ENCODE results near the gene NPAS3.

The NPAS3 gene

GRCh38 chr14:33851366-33851765, 912.7 kb downstream of the NPAS3 start:
- Histone ChIP-seq H3K4me3 (ENCODE audit: low read length) (no peak overlapping the region), H3K9ac (ENCODE audit: low read length) (no peak overlapping the region)

DNA sequence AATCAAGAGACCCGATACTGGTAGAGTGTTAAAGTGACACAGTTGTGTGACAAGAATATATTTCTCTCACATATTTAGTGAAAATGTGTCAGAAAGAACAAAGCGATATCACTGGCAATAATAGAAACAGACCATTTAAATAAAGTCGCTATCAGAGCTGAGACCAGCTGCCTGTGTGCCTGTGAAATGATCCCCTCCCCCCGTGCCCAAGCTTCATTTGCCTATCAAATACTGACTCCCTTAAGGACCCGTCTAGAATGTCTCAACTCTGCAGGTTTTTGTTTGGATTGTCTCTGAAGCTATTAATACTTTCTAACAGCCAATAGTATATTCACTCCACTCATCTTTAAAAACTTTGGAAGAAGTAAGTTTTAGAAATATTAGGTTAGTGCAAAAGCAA, 913.3 kb downstream of the NPAS3 start:
- Histone ChIP-seq H3K27ac (ENCODE audit: low read length) (no peak overlapping the region), H3K27me3 (ENCODE audit: control insufficient read depth, insufficient read depth, low read length) (no peaks in the 10 kb centered on the region), H3K4me3 (ENCODE audit: low read length) (no peak overlapping the region), H3K36me3 (ENCODE audit: control insufficient read depth, low read depth, low read length) (no peaks in the 10 kb centered on the region), H3K4me1 (ENCODE audit: control insufficient read depth, low read depth, low read length) (peaks cover 21% of the 10 kb centered on the region), H3K9ac (ENCODE audit: low read length) (no peak overlapping the region), H3K9me3 (ENCODE audit: control insufficient read depth, low read depth, low read length) (no peaks in the 10 kb centered on the region)

More at GRCh38 chr14:33851366-33851765, 912.7 kb downstream of the NPAS3 start:
- Histone ChIP-seq H3K36me3 (ENCODE audit: control insufficient read depth, low read depth, low read length) (no peaks in the 10 kb centered on the region), H3K4me1 (ENCODE audit: control insufficient read depth, low read depth, low read length) (peaks cover 21% of the 10 kb centered on the region), H3K27me3 (ENCODE audit: control insufficient read depth, insufficient read depth, low read length) (no peaks in the 10 kb centered on the region), H3K9me3 (ENCODE audit: control insufficient read depth, low read depth, low read length) (no peaks in the 10 kb centered on the region), H3K27ac (ENCODE audit: low read length) (no peak overlapping the region)

Measured in iPS-18a (cell line).